Stimulated activated CD4-positive, alpha-beta T cell treated with anti-CD3 and anti-CD28 coated beads, TNF-alpha, amount 100 ng/mL, for 24 hours (primary cell): ENCODE measurements around the gene PSMC4.

Experiments
- DNase-seq, 3 experiments: peaks; one replicate each; pipeline ENCODE4 v3.0.0-alpha.2; 2020; ENCODE audit warnings: low read depth in 3 of 3

PSMC4 gene

DNA sequence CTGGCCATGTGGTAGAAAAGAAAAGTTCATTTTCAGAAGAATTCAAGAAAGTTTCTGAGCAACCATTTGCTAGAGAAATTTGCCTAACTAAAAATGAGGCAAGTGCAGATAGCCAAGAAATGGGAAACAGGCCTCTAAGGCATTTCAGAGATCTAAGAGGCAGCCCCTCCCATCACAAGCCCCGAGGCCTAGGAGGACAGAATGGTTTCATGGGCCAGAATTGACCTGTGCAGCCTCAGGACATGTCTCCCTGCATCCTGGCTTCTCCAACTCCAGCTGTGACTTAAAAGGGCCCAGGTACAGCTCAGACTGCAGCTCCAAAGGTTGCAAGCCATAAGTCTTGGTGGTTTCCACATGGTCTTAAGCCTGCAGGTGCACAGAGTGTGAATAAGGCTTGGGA is 22.6 kb downstream of the PSMC4 start:
- no peak for DNase-seq

GRCh38 chr19:39994361-39994760 is 23.4 kb downstream of the PSMC4 start:
- DNase-seq: no peak

- no peak for DNase-seq
Measured at GRCh38 chr19:39995794-39996193, 24.8 kb downstream of the PSMC4 start.

GRCh38 chr19:39996218-39996810 is 25.3 kb downstream of the PSMC4 start:
- DNase-seq: peak in 1 of 3 experiments; percentile 40

DNA sequence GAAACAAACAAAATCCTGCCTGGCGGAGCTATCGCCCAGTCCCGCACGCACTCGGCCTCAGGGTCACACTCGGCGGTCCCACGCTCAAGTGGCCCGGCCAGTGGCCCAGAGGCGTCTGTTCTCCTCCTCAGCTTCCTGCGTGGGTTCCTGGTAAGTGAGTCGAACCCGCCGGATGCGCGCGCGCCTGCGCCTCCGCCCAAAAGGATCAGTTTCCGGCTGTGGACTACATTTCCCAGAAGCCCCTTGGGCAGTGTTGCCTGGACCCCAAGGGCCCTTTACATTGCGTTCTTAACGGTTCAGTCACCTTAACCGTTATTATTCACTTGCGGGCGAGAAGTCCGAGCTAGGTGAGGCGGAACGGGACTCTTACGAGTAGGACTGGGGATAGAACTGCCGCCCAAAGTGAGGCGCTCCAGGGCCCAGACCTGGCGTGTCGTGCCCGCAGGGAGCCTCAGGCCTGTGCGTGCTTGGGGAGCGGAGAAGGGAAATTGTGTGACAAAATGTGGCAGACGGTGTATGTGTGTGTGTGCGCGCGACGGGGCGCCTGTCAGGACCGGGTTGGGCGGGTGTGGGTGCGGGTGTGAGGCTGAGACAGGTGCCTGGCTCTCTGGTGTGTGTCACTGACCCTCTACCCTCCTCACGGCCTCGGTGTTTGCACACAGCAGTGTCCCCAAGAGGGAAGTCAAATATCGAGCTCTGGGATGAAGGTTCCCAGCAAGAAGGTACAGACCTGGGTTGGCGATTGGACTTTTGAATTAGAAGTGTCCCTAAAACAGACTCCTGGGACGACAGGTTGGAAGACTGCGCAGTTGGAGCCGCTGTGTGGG is 26.1 kb downstream of the PSMC4 start, which contains the start of gene ZNF546:
Gene ZNF546 (plus strand): TSS at position 250 of the 827 bp plus-strand sequence. CDS start 1,267 bp downstream, outside the sequence.
- peak; percentile 82 to 91 (median 85) for DNase-seq

DNA sequence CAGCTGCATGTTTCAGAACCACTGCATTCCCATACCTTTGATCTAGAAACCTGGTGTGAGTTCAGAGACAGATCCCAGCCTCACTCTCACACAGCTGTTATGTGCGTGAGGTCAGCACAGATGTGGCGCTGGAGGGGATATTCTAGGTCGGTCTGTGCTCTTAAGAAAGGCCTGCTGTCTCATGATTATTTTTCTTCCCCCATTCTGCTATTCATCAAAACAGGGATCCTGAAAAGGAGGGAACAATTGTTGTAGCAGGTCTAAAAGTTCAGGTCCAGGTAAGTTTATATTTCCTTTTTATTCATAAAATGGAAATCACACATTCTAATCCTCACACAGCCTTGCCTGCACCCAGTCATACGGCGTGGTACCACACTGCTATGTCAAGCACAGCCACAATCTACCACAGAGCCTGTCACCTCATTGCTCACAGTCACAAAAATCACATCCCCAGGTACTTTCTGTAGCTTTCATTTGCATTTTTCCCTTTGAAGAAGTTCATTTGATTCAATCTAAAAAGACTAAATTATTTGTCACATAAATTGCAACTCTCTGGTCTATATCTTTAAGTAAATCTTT is 26.8 kb downstream of the PSMC4 start:
- peak in 1 of 3 experiments; percentile 16 for DNase-seq

DNA sequence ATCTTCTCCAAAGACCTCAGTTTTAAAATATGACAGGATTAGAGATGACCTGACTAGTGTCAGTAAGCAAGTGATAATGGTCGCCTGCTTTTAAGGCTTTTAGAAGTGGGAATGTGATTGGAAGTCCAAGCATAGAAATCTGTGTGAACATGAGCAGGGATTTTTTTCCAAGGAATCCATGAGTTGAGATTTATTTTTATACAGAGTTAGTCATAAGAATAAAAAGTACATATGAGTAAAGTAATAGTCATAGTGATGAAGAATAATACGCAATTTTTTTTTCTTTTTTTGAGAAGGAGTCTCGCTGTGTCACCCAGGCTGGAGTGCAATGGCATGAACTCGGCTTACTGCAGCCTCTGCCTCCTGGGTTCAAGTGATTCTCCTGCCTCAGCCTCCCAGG is 27.5 kb downstream of the PSMC4 start:
- DNase-seq: no peak

DNA sequence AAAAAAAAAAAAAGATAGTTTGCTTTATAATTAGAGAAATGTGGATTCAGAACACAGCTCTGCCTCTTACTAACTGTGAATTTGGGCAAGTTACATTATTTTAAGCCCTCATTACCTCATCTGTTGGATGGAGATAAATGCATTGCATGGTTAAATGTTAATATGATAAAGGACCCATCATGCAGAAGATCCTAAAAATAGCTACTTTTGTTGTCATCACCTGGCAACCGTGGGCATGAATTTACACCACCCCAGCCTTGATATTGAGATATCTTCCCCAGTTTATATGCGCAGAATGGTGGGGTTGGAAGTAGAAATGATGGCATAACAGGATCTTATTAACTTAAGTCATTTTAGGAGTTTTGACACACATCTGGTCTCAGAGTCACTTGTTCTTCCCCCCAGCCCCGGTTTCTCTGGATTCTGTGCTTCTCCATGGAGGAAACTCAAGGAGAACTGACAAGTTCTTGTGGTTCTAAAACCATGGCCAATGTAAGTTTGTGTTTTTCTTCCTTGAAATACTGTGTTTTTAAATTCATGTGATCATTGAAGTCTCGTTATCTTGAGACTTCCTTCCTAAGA is 34.8 kb downstream of the PSMC4 start:
- DNase-seq: no peak

DNA sequence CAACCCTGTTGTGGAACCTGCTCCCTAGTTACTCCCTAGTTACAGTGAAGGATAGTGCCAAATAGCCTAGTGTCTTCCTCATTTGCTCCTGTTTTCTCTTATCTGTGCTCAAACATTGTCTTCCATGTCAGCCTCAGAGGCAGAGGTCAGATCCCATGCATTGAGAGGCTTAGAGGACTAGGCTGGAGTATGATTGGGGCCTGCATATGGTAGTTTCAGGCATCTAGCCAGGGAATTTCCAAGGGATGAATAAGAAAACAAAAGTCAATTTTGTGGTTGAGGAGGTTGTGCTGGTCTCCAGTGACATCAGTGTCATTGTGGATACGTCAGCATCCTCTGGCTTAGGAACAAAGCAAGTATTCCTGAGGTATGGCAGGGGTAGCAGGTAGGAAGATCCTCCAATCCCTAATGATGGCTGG is 35.3 kb downstream of the PSMC4 start:
- no peak for DNase-seq

- DNase-seq: no peak
Measured at GRCh38 chr19:40009674-40010073, 38.7 kb downstream of the PSMC4 start.

DNA sequence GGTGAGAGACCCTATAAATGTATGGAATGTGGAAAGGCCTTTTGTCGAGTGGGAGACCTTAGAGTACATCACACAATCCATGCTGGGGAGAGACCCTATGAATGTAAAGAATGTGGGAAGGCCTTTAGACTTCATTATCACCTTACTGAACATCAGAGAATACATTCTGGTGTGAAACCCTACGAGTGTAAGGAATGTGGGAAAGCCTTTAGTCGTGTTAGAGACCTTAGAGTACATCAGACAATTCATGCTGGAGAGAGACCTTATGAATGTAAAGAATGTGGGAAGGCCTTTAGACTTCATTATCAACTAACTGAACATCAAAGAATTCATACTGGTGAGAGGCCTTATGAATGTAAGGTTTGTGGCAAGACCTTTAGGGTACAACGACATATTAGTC is 43.0 kb downstream of the PSMC4 start:
- no peak for DNase-seq

DNA sequence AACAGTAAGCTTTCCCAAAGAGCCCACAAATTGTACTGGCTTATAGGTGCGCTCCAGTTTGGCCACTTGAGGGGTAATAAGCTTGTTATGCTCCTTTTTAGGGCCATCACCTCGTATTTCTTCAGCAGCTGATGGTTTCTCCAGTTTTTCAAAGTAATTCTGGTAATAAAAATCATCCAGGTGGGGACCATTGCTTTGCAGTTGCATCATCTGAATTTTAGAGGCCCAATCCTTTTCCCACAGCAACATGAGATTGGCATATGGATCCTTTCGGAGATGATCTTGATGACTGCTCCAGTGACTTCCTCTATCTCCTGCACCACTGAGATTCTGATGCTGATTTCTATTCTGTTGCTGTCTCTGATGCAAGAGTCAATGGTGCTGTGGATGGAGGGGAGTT is 53.0 kb downstream of the PSMC4 start:
- no peak for DNase-seq

GRCh38 chr19:40025938-40026596 is 55.1 kb downstream of the PSMC4 start:
- DNase-seq: no peak

DNA sequence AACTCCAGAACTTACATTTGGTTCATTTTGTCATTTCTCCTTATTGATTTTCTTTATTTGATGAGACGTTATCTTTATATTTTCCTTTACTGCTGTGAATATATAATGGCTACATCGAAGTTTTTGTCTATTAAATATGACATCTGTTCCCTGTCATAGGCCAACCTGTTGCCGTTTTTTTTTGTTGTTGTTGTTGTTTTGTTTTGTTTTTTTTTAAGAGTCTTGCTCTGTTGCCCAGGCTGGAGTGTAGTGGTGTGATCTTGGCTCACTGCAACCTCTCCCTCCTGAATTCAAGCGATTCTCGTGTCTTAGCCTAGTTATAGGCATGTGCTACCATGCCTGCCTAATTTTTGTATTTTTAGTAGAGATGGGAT is 55.6 kb downstream of the PSMC4 start:
- DNase-seq: no peak
